Measurements from ENCODE around the gene NRXN3. TPM values are rescaled to one million over a fixed set of nuclear protein-coding genes. Genes with fewer than 3 reads are reported as not detected.

NRXN3 gene
- total and polyA plus RNA-seq, 2 experiments from 2014 or later = 1.0 to 1.8 TPM

GRCh38 chr14:79483477-79484388 is 1313.6 kb downstream of the NRXN3 start (continued):
- no peak for TF ChIP-seq REST (IDR thresholded peaks at IDR 0.05; ENCODE audit: unreplicated experiment)
- no peak for TF ChIP-seq CTCF (conservative IDR thresholded peaks at IDR 0.05; ENCODE audit: low read depth in 2 of 2)
- TF ChIP-seq POLR2AphosphoS5 (IDR thresholded peaks at IDR 0.05; ENCODE audit: low read depth) = no peak

GRCh38 chr14:79487632-79488031 is 1317.5 kb downstream of the NRXN3 start:
- Histone ChIP-seq H3K36me3 (ENCODE audit: insufficient read depth) (0 out of 2 replicates have a peak, but pooled peaks cover 4% of the 10 kb centered on the region), H3K4me1 (ENCODE audit: insufficient read depth) (peaks cover 20% of the 10 kb centered on the region; the same call in 1 of the 2 replicates), H3K4me2 (no peak overlapping the region), H3K4me3 (no peak overlapping the region), H3K9me2 (ENCODE audit: insufficient read depth) (0 out of 2 replicates have a peak, but pooled peaks cover 4% of the 10 kb centered on the region), H3K27me3 (ENCODE audit: insufficient read depth) (no peaks in the 10 kb centered on the region), H4K20me1 (replicated peaks; ENCODE audit: insufficient read depth) (no peaks in the 10 kb centered on the region), H3K79me2 (replicated peaks; ENCODE audit: insufficient read depth) (no peaks in the 10 kb centered on the region), H3K27ac (ENCODE audit: low read depth) (no peak overlapping the region), H2AFZ (no peak overlapping the region), H3F3A (replicated peaks; ENCODE audit: low read depth) (no peaks in the 10 kb centered on the region)
- H3K4me1 Mint-ChIP-seq = peaks cover 17% of the 10 kb centered on the region
- no peak overlapping the region for H3K27ac Mint-ChIP-seq
- no peak overlapping the region for H3K4me3 Mint-ChIP-seq
- no peak for DNase-seq (ENCODE audit: low spot score)
- H3K36me3 Mint-ChIP-seq (ENCODE audit: low read depth) = no peaks in the 10 kb centered on the region
- H3K9me3 Mint-ChIP-seq = no peaks in the 10 kb centered on the region
- no peaks in the 10 kb centered on the region for H3K27me3 Mint-ChIP-seq (ENCODE audit: insufficient read depth, low read depth, poor library complexity)
- ATAC-seq = no peak
- TF ChIP-seq EZH2phosphoT487 (IDR thresholded peaks at IDR 0.05; ENCODE audit: unreplicated experiment) (no peak), CTCF (conservative IDR thresholded peaks at IDR 0.05; ENCODE audit: low read depth in 2 of 2) (no peak), CREB1 (CRISPR knock-in tag; IDR thresholded peaks at IDR 0.05; ENCODE audit: low read depth) (no peak), NANOG (IDR thresholded peaks at IDR 0.05; ENCODE audit: borderline replicate concordance) (no peak), ZNF114 (CRISPR knock-in tag; IDR thresholded peaks at IDR 0.05) (no peak), EZH2 (IDR thresholded peaks at IDR 0.05; ENCODE audit: low read depth, unreplicated experiment) (no peak), ZNF331 (CRISPR knock-in tag; IDR thresholded peaks at IDR 0.05; ENCODE audit: low read depth) (no peak), STAT1 (IDR thresholded peaks at IDR 0.05; ENCODE audit: unreplicated experiment) (no peak), POLR2AphosphoS5 (IDR thresholded peaks at IDR 0.05; ENCODE audit: low read depth) (no peak), REST (IDR thresholded peaks at IDR 0.05; ENCODE audit: unreplicated experiment) (no peak), ETS1 (IDR thresholded peaks at IDR 0.05) (no peak), JUNB (IDR thresholded peaks at IDR 0.05; ENCODE audit: unreplicated experiment) (no peak)

Data from GM23338 (cell line).